Ovary (tissue), 9 donors: Measurements from ENCODE around the gene PKP2. TPM values are rescaled to one million over a fixed set of nuclear protein-coding genes. Genes with fewer than 3 reads are reported as not detected.
"Not testable (repeated sequence)": the region's sequence is repeated elsewhere in the genome, so short reads cannot be mapped to it uniquely, and the experiment has no call there.

Experiments used
- DNase-seq, 5 donors: peaks; one replicate each; pipeline ENCODE4 v3.0.0-alpha.2; 2019 to 2020
- H3K27ac ChIP-seq, 2 donors: fragments of 200-600 bp; one replicate each; pipeline versions ENCODE4 v1.5.1 to v1.8.0; 2019 to 2022
- H3K27me3 ChIP-seq: fragments of 200-600 bp; one replicate; pipeline ENCODE4 v1.8.0; 2022
- H3K36me3 ChIP-seq: fragments of 200-600 bp; sonication (generic); one replicate; pipeline ENCODE4 v1.5.1; 2019
- H3K4me1 ChIP-seq: one replicate; pipeline ENCODE4 v1.8.1; 2013; ENCODE audit warnings: mild to moderate bottlenecking, moderate library complexity; ENCODE audit not compliant: insufficient read depth
- H3K4me3 ChIP-seq: fragments of 200-600 bp; sonication (generic); one replicate; pipeline ENCODE4 v1.5.1; 2017
- H3K9me3 ChIP-seq, 2 donors: fragments of 200-600 bp in 1 of 2; sonication (generic) in 1 of 2; one replicate each; pipeline versions ENCODE4 v1.5.1 to v1.8.1; 2013 to 2019; ENCODE audit warnings: mild to moderate bottlenecking in 1 of 2, moderate library complexity in 1 of 2
- CTCF ChIP-seq, 3 donors: fragments of 450-650 bp in 2 of 3; fragments of 200-600 bp in 1 of 3; IDR thresholded peaks; one replicate each; pipeline versions ENCODE4 v1.5.1 to v1.8.0; 2016 to 2022; ENCODE audit warnings: antibody characterized with exemption in 3 of 3, mild to moderate bottlenecking in 1 of 3
- EP300 ChIP-seq: sonication (generic); formaldehyde crosslinking; IDR thresholded peaks from one replicate; pipeline ENCODE4 v1.6.1; 2017; ENCODE audit warnings: antibody characterized with exemption
- POLR2A ChIP-seq: fragments of 450-650 bp; IDR thresholded peaks from one replicate; pipeline ENCODE4 v1.6.1; 2017; ENCODE audit warnings: antibody characterized with exemption, mild to moderate bottlenecking, moderate library complexity
- WGBS, 3 donors: extraction: QIAGEN DNeasy Blood & Tissue Kit in 1 of 3; methylation state at CpG; one replicate each; pipeline versions ENCODE4 v1.1.5 to v1.1.7; 2013 to 2017; 5-methylcytosine and 5-hydroxymethylcytosine counted together
- intact Hi-C, 4 donors: fragments of 100-400 bp; cut with DNase I; formaldehyde crosslinking; loops; one replicate each; pipeline versions ENCODE4 v1.11.0 to v1.15.1; 2022 to 2023
- polyA plus RNA-seq, 2 donors: library from polyadenylated mRNA; stranded (reverse); fragments of 200-250 nt in 1 of 2; fragments of 350-450 nt in 1 of 2; fragmentation: Illumina TruSeq in 1 of 2; extraction: RNeasy Lipid Tissue Mini Kit (QIAGEN cat#74804) in 1 of 2; gene quantifications; one replicate each; pipeline ENCODE4 v1.2.3, GENCODE V29; 2013 to 2014
- total RNA-seq, 7 donors: library from RNA; depleted of rRNA in 2 of 7; stranded (reverse); fragments of >200 nt in 2 of 7; fragmentation: NEBNext Ultra II Directional in 3 of 7; extraction: Animal tissue kit (Norgen Biotek cat#: 25700) in 3 of 7; gene quantifications; one replicate each; pipeline versions ENCODE4 v1.1.0 to v1.2.4, GENCODE V29; 2016 to 2023
- donor health status: DM: no; HTN: no; CAD: no; lungs with moderate emphysema.
- donor health status: DM: no; HTN: no; CAD: no.
- donor health status: Bipolar disorder and iron deficiency.
- donor health status: DM: yes; HTN: yes; CAD: no.
- donor health status: DM: no; HTN: no; CAD: no.
- donor health status: DM: yes; HTN: yes; CAD: no.

Gene PKP2
- total and polyA plus RNA-seq, 9 donors = 7.4 to 124 (median 26.9) TPM

- WGBS, 3 donors = 97 to 100% (median 97%) methylated on average over 2 of the region's 2 CpGs
- DNase-seq = no peak
- TF ChIP-seq EP300 = no peak
- no peak for TF ChIP-seq POLR2A
- no peak for TF ChIP-seq CTCF (IDR thresholded peaks at IDR 0.05)
- no peak overlapping the region for H3K4me3 ChIP-seq
- intact Hi-C loops = no loop called here
- no peaks in the 10 kb centered on the region for H3K36me3 ChIP-seq
- H3K27ac ChIP-seq = no peak overlapping the region
- no peaks in the 10 kb centered on the region for H3K27me3 ChIP-seq
- H3K9me3 ChIP-seq = no peaks in the 10 kb centered on the region
- H3K4me1 ChIP-seq = no peaks in the 10 kb centered on the region
Observed at GRCh38 chr12:32876004-32876403, 20.6 kb downstream of the PKP2 start.

- H3K4me3 ChIP-seq = no peak overlapping the region
- no peaks in the 10 kb centered on the region for H3K36me3 ChIP-seq
- WGBS, 3 donors = 86 to 100% (median 100%) methylated on average over 1 of the region's 1 CpG
- DNase-seq = no peak
- H3K27me3 ChIP-seq = no peaks in the 10 kb centered on the region
- TF ChIP-seq CTCF (IDR thresholded peaks at IDR 0.05) (no peak), EP300 (no peak), POLR2A (no peak)
- intact Hi-C loops = no loop called here
- no peaks in the 10 kb centered on the region for H3K9me3 ChIP-seq
- H3K27ac ChIP-seq = no peak overlapping the region
- no peaks in the 10 kb centered on the region for H3K4me1 ChIP-seq
Observed at GRCh38 chr12:32874975-32875374, 21.6 kb downstream of the PKP2 start.

DNA sequence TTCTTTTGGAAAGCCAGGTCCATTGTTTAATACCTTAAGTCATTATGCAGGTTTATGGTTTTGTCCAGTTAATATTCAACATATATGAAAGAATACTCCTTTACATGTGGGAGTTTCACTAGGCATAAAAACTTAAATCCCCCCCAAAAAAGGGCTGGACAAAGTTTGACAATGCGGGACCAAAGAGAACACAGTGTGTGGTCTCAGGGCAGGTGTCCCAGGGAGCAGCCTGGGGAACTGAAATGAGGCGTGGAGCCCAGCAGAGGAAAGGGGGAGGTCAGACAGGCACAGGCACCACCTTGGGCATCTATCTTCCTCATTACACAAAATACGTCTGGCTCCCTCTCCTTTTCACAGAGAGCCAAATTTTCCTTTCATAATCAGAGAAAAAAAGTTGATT lies 22.5 kb downstream of the PKP2 start:
- DNase-seq = no peak
- 58 to 84% (median 76%) methylated on average over 3 of the region's 3 CpGs for WGBS, 3 donors
- no peak for TF ChIP-seq EP300
- no peak for TF ChIP-seq CTCF (IDR thresholded peaks at IDR 0.05)
- TF ChIP-seq POLR2A = no peak
- no peak overlapping the region for H3K4me3 ChIP-seq
- H3K9me3 ChIP-seq = no peaks in the 10 kb centered on the region
- H3K4me1 ChIP-seq = no peaks in the 10 kb centered on the region
- H3K27ac ChIP-seq = no peak overlapping the region
- no peaks in the 10 kb centered on the region for H3K27me3 ChIP-seq
- no peaks in the 10 kb centered on the region for H3K36me3 ChIP-seq
- intact Hi-C loops = no loop called here

DNA sequence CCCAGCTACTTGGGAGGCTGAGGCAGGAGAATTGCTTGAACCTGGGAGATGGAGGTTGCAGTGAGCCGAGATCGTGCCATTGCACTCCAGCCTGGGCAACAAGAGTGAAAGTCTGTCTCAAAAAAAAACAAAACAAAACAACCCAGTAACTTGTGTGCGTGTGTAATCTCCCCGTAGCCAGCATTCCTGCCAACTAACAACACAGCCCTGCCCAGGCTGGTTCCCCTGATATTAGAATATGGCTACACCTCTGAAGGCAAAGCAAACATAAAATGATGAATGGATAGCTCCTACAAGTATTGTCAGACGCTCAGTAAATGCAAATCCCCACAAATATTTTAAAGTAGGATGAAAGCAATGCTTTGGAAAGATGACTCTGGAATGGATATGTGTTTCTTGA lies 24.2 kb downstream of the PKP2 start:
- H3K4me1 ChIP-seq, H3K27ac ChIP-seq, intact Hi-C loops, H3K4me3 ChIP-seq, H3K27me3 ChIP-seq, H3K36me3 ChIP-seq, DNase-seq, H3K9me3 ChIP-seq: not testable (repeated sequence)
- 82 to 92% (median 83%) methylated on average over 5 of the region's 5 CpGs for WGBS, 3 donors

DNA sequence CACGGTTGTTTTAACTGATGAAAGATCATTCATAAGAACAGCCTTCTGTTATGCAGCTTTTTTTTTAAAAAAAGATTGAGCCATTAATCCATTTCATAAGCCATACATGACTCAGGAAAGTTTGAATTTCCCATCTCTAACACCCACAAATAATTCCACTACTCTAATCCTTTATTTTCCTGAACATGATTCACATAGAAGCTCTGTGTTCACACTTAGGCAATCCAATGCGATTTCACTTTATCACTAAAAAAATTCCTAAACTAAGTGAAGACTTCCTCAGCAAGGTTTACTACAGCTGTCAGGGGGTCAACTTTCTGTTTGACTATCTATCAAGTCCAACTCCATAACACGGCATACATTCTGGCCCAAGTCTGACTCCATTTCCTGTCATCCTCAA lies 25.9 kb downstream of the PKP2 start:
- Histone ChIP-seq H3K4me3 (no peak overlapping the region), H3K4me1 (no peaks in the 10 kb centered on the region), H3K9me3 (no peaks in the 10 kb centered on the region), H3K27me3 (no peaks in the 10 kb centered on the region), H3K27ac (no peak overlapping the region), H3K36me3 (no peaks in the 10 kb centered on the region)
- DNase-seq = no peak
- 50 to 62% (median 59%) methylated on average over 3 of the region's 3 CpGs for WGBS, 3 donors
- TF ChIP-seq CTCF (IDR thresholded peaks at IDR 0.05) (no peak), EP300 (no peak), POLR2A (no peak)
- intact Hi-C loops = no loop called here
